Natural killer cell (primary cell): Measurements from ENCODE around the gene ABCC8. TPM values are rescaled to one million over a fixed set of nuclear protein-coding genes. Genes with fewer than 3 reads are reported as not detected.

ENCODE experiments used
- ATAC-seq, 3 donors: fragments of 150-1000 bp in 2 of 3; fragments of 200-7000 bp in 1 of 3; cut with Tn5 transposase; 1 replicate in 1 of 3; 2 replicates in 2 of 3; pipeline ENCODE4 v1.10.0; 2021; ENCODE audit warnings: mild to moderate bottlenecking in 2 of 3, moderate library complexity in 2 of 3
- DNase-seq, 2 donors: peaks; one replicate each; pipeline versions ENCODE4 v3.0.0 to v3.0.0-alpha.2; 2013 to 2021; ENCODE audit warnings: mixed read lengths in 1 of 2
- H3K27ac ChIP-seq: one replicate; pipeline ENCODE4 v1.5.1; 2013; ENCODE audit warnings: mild to moderate bottlenecking, low read length
- H3K27me3 ChIP-seq: one replicate; pipeline ENCODE4 v1.6.1; 2013; ENCODE audit warnings: low read length; ENCODE audit not compliant: control insufficient read depth, insufficient read depth
- H3K36me3 ChIP-seq: one replicate; pipeline ENCODE4 v1.6.1; 2013; ENCODE audit warnings: low read length; ENCODE audit not compliant: control insufficient read depth, insufficient read depth
- H3K4me1 ChIP-seq: one replicate; pipeline ENCODE4 v1.6.1; 2013; ENCODE audit warnings: low read length; ENCODE audit not compliant: control insufficient read depth, insufficient read depth
- H3K4me3 ChIP-seq: one replicate; pipeline ENCODE4 v1.5.1; 2013; ENCODE audit warnings: low read length
- H3K9me3 ChIP-seq: one replicate; pipeline ENCODE4 v1.6.1; 2013; ENCODE audit warnings: low read length; ENCODE audit not compliant: control insufficient read depth, insufficient read depth
- H3K27ac Mint-ChIP-seq, 2 donors: one replicate each; pipeline ENCODE4 v1.8.0; 2022; ENCODE audit warnings: mild to moderate bottlenecking in 2 of 2, mixed read lengths in 2 of 2, moderate library complexity in 1 of 2
- H3K27me3 Mint-ChIP-seq, 2 donors: one replicate each; pipeline ENCODE4 v1.8.0; 2022; ENCODE audit warnings: low read depth in 2 of 2, mixed read lengths in 2 of 2
- H3K36me3 Mint-ChIP-seq: one replicate; pipeline ENCODE4 v1.8.0; 2022; ENCODE audit warnings: mixed read lengths
- H3K4me1 Mint-ChIP-seq, 2 donors: one replicate each; pipeline ENCODE4 v1.8.0; 2022; ENCODE audit warnings: mixed read lengths in 2 of 2
- H3K4me3 Mint-ChIP-seq: one replicate; pipeline ENCODE4 v1.8.0; 2022; ENCODE audit warnings: mild to moderate bottlenecking, moderate library complexity, mixed read lengths
- H3K9me3 Mint-ChIP-seq, 2 donors: one replicate each; pipeline ENCODE4 v1.8.0; 2022; ENCODE audit warnings: mixed read lengths in 2 of 2
- WGBS: methylation state at CpG from one replicate; pipeline ENCODE4 v1.1.7; 2013; ENCODE audit warnings: missing lambda C conversion rate; ENCODE audit not compliant: insufficient coverage; 5-methylcytosine and 5-hydroxymethylcytosine counted together
- intact Hi-C: fragments of 100-400 bp; cut with micrococcal nuclease; formaldehyde crosslinking; loops from one replicate; pipeline ENCODE4 v1.14.2; 2022
- total RNA-seq, 4 donors: library from RNA; stranded (reverse); fragments of 120-200 nt in 1 of 4; gene quantifications; one replicate each; pipeline versions ENCODE4 v1.2.3 to v1.2.4, GENCODE V29; 2013 to 2022
- TF ChIP-seq, protein P1 (sequence below): fragments of 200-600 bp; IDR thresholded peaks from one replicate; pipeline ENCODE4 v1.8.0; 2022; ENCODE audit warnings: antibody characterized with exemption

The ABCC8 gene
- total RNA-seq, 3 donors from 2014 or later (not counting 1 experiment from before 2014, with no cell fraction given): not detected

DNA sequence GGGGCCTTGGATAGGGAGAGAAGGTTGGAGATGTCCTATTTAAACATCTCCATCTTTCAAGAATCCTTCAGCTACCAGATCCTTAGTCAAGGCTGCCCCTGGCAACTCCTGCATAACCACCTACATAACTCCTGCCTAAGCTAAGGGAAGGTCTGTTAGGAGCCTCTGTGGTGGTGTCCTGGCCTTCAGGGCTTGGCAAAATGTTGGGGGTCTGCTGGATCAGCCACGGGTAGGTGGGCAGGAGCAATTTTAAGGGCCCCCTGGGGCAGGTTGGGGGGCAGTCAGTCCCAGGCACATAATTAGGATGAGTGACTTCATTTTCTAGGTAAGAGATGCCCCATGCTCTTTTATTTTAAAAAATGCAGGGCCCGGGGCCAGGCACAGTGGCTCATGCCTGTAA, 41.7 kb upstream of the ABCC8 start:
- 86% methylated on average over 2 of the region's 2 CpGs for WGBS
- TF ChIP-seq, protein P1, sequence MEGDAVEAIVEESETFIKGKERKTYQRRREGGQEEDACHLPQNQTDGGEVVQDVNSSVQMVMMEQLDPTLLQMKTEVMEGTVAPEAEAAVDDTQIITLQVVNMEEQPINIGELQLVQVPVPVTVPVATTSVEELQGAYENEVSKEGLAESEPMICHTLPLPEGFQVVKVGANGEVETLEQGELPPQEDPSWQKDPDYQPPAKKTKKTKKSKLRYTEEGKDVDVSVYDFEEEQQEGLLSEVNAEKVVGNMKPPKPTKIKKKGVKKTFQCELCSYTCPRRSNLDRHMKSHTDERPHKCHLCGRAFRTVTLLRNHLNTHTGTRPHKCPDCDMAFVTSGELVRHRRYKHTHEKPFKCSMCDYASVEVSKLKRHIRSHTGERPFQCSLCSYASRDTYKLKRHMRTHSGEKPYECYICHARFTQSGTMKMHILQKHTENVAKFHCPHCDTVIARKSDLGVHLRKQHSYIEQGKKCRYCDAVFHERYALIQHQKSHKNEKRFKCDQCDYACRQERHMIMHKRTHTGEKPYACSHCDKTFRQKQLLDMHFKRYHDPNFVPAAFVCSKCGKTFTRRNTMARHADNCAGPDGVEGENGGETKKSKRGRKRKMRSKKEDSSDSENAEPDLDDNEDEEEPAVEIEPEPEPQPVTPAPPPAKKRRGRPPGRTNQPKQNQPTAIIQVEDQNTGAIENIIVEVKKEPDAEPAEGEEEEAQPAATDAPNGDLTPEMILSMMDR: no peak
- intact Hi-C loops: no loop called here
- no peak for DNase-seq
- Mint-ChIP-seq H3K27me3 (peaks cover 5 to 6% of the 10 kb centered on the region in 2 donors), H3K4me3 (no peak overlapping the region), H3K9me3 (no peaks in the 10 kb centered on the region), H3K4me1 (no peaks in the 10 kb centered on the region), H3K36me3 (no peaks in the 10 kb centered on the region), H3K27ac (no peak overlapping the region)
- ATAC-seq: no peak
- no peak overlapping the region for H3K4me3 ChIP-seq
- H3K4me1 ChIP-seq: no peaks in the 10 kb centered on the region
- no peaks in the 10 kb centered on the region for H3K27me3 ChIP-seq
- no peaks in the 10 kb centered on the region for H3K9me3 ChIP-seq
- no peaks in the 10 kb centered on the region for H3K36me3 ChIP-seq
- no peak overlapping the region for H3K27ac ChIP-seq

DNA sequence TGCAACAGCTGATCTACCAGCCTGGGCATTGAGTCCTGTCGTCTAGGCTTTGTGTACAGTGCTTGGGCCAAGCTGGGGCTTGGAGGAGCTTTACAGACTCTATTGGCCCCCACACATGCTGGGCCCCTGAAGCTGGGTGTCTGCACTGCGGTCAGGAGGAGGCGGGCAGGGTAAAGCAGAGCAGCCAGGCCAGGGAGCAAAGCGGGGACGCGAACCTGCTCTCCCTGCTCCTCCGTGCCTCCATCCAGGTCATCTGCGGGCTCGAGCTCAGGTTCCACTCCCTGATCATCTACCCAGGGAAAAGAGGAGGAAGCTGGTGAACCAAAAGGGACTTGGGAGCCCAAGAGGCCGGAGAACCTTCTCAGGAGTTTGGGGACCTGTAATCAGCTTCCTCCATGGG, 40.5 kb upstream of the ABCC8 start:
- no peaks in the 10 kb centered on the region for H3K4me1 ChIP-seq
- DNase-seq (no peak), ATAC-seq (no peak)
- no peaks in the 10 kb centered on the region for H3K36me3 ChIP-seq
- no peaks in the 10 kb centered on the region for H3K36me3 Mint-ChIP-seq
- H3K4me3 ChIP-seq: no peak overlapping the region
- H3K27me3 Mint-ChIP-seq: peaks cover 8 to 12% of the 10 kb centered on the region in 2 donors
- 85% methylated on average over 10 of the region's 10 CpGs for WGBS
- TF ChIP-seq, protein P1: no peak
- no peak overlapping the region for H3K4me3 Mint-ChIP-seq
- no peaks in the 10 kb centered on the region for H3K27me3 ChIP-seq
- H3K9me3 Mint-ChIP-seq: no peaks in the 10 kb centered on the region
- intact Hi-C loops: no loop called here
- H3K9me3 ChIP-seq: no peaks in the 10 kb centered on the region
- no peak overlapping the region for H3K27ac ChIP-seq
- H3K4me1 Mint-ChIP-seq: no peaks in the 10 kb centered on the region
- H3K27ac Mint-ChIP-seq: no peak overlapping the region

GRCh38 chr11:17516551-17517150, 40.0 kb upstream of the ABCC8 start:
- no peaks in the 10 kb centered on the region for H3K36me3 ChIP-seq
- DNase-seq (no peak), ATAC-seq (no peak)
- H3K4me1 ChIP-seq: no peaks in the 10 kb centered on the region
- H3K4me1 Mint-ChIP-seq: no peaks in the 10 kb centered on the region
- no peaks in the 10 kb centered on the region for H3K9me3 ChIP-seq
- peaks cover 13 to 14% of the 10 kb centered on the region in 2 donors for H3K27me3 Mint-ChIP-seq
- H3K9me3 Mint-ChIP-seq: no peaks in the 10 kb centered on the region
- TF ChIP-seq, protein P1: no peak
- WGBS: 81% methylated on average over 7 of the region's 7 CpGs
- no peak overlapping the region for H3K4me3 ChIP-seq
- intact Hi-C loops: no loop called here
- no peak overlapping the region for H3K27ac Mint-ChIP-seq
- no peak overlapping the region for H3K4me3 Mint-ChIP-seq
- H3K36me3 Mint-ChIP-seq: no peaks in the 10 kb centered on the region
- no peaks in the 10 kb centered on the region for H3K27me3 ChIP-seq
- H3K27ac ChIP-seq: no peak overlapping the region
